GM10266 (cell line): ENCODE data around the gene WDR83.
"Not testable (repeated sequence)": the region's sequence is repeated elsewhere in the genome, so short reads cannot be mapped to it uniquely, and the experiment has no call there.

Experiments used
- DNase-seq: peaks from one replicate; pipeline ENCODE4 v3.0.0; 2012; ENCODE audit errors: extremely low spot score
- CTCF ChIP-seq: IDR thresholded peaks from 2 replicates; pipeline ENCODE4 v1.5.1; 2012; ENCODE audit warnings: mild to moderate bottlenecking, low read depth; ENCODE audit not compliant: control insufficient read depth, insufficient read depth; ENCODE audit errors: missing control alignments

The WDR83 gene

GRCh38 chr19:12689581-12690216 lies 23.1 kb downstream of the WDR83 start:
- no peak for TF ChIP-seq CTCF
- DNase-seq: no peak

- no peak for DNase-seq
- no peak for TF ChIP-seq CTCF
Measured at GRCh38 chr19:12692960-12693359, 26.4 kb downstream of the WDR83 start.

GRCh38 chr19:12694641-12695040 lies 28.0 kb downstream of the WDR83 start:
- TF ChIP-seq CTCF: no peak
- DNase-seq: no peak

- TF ChIP-seq CTCF: no peak
- DNase-seq: no peak
Measured at GRCh38 chr19:12695096-12695495, 28.5 kb downstream of the WDR83 start.

- no peak for TF ChIP-seq CTCF
- DNase-seq: no peak
Measured at GRCh38 chr19:12695514-12695913, 28.9 kb downstream of the WDR83 start.

- no peak for TF ChIP-seq CTCF
- DNase-seq: no peak
Measured at GRCh38 chr19:12695997-12696365, 29.4 kb downstream of the WDR83 start.

- peak; percentile 99 for DNase-seq
- TF ChIP-seq CTCF: no peak
Measured at GRCh38 chr19:12696366-12697335, 30.0 kb downstream of the WDR83 start, which contains the start of gene FBXW9. FBXW9 (minus strand) TSS chr19:12696631; CDS start chr19:12696581, 50 bp downstream.

GRCh38 chr19:12697425-12697824 lies 30.8 kb downstream of the WDR83 start:
- not testable (repeated sequence) for DNase-seq
